HepG2 (cell line): ENCODE data around the gene PTPA. TPM values are rescaled to one million over a fixed set of nuclear protein-coding genes. Genes with fewer than 3 reads are reported as not detected.

ENCODE experiments used
- ATAC-seq: fragments of 200-7000 bp; cut with Tn5 transposase; 3 replicates; pipeline ENCODE4 v1.9.1; 2020; ENCODE audit warnings: mild to moderate bottlenecking, moderate library complexity
- BruUV-seq: library from RNA; stranded (reverse); fragments of 400-500 nt; replicated peaks from 2 replicates; lab custom pipeline; 2021; lab: Mats Ljungman, UMichigan
- CTCF ChIA-PET: fragments of 300-600 bp; formaldehyde crosslinking; extraction: SDS; loops from one replicate; lab custom pipeline; 2021; ENCODE audit warnings: low total read pairs, inconsistent platforms, low intra/inter-chr PET ratio; lab: Yijun Ruan, JAX
- POLR2A ChIA-PET: fragments of 350-600 bp; sonication (Branson Sonifier 250); formaldehyde crosslinking; loops from one replicate; lab custom pipeline; 2020; ENCODE audit warnings: antibody characterized with exemption, inconsistent platforms; lab: Yijun Ruan, JAX
- DNase-seq: peaks from one replicate; pipeline ENCODE4 v3.0.0-alpha.2; 2015; ENCODE audit warnings: low spot score
- FAIRE-seq: peaks from 3 replicates; lab custom pipeline; 2011; peaks lifted over from hg19 to GRCh38; lab: Jason Lieb, UNC
- H2AFZ ChIP-seq: one replicate; pipeline ENCODE4 v1.6.1; 2011; ENCODE audit warnings: low read length, inconsistent platforms
- H3K27ac ChIP-seq: fragments of 300-600 bp; 3 replicates; pipeline ENCODE4 v1.8.0; 2011; ENCODE audit warnings: mixed run types, mild to moderate bottlenecking, mixed read lengths, low read length, inconsistent platforms; ENCODE audit not compliant: insufficient read depth; ENCODE audit errors: extremely low read length
- H3K27me3 ChIP-seq, 2 experiments: fragments of 200-600 bp in 1 of 2; 2 replicates in 1 of 2; 3 replicates in 1 of 2; pipeline versions ENCODE4 v1.6.0 to v1.8.0; 2011; ENCODE audit warnings: low read length in 2 of 2, mild to moderate bottlenecking in 2 of 2, moderate library complexity in 2 of 2, inconsistent platforms in 1 of 2; ENCODE audit not compliant: insufficient read depth in 2 of 2, control insufficient read depth in 1 of 2
- H3K36me3 ChIP-seq, 2 experiments: fragments of 200-600 bp in 1 of 2; replicated peaks in 1 of 2; 2 replicates in 1 of 2; 3 replicates in 1 of 2; pipeline versions ENCODE4 v1.5.1 to v1.8.0; 2011; ENCODE audit warnings: low read length in 2 of 2, inconsistent platforms in 1 of 2; ENCODE audit not compliant: insufficient read depth in 2 of 2, control insufficient read depth in 1 of 2
- H3K4me1 ChIP-seq: 2 replicates; pipeline ENCODE4 v1.5.1; 2012; ENCODE audit warnings: low read length, inconsistent platforms; ENCODE audit not compliant: insufficient read depth
- H3K4me2 ChIP-seq: 2 replicates; pipeline ENCODE4 v1.6.0; 2011; ENCODE audit warnings: low read depth, low read length, inconsistent platforms
- H3K4me3 ChIP-seq, 3 experiments: fragments of 200-600 bp in 1 of 3; sonication (generic), shearing (Covaris generic) in 1 of 3; replicated peaks in 1 of 3; 2 replicates each; pipeline ENCODE4 v1.5.1; 2011 to 2016; ENCODE audit warnings: low read length in 3 of 3, inconsistent platforms in 2 of 3, low read depth in 2 of 3, mild to moderate bottlenecking in 2 of 3, control low read depth in 1 of 3, mixed read lengths in 1 of 3; ENCODE audit not compliant: insufficient read depth in 1 of 3
- H3K79me2 ChIP-seq: one replicate; pipeline ENCODE4 v1.6.1; 2011; ENCODE audit warnings: low read length, inconsistent platforms; ENCODE audit not compliant: insufficient read depth
- H3K9ac ChIP-seq: 2 replicates; pipeline ENCODE4 v1.6.0; 2011; ENCODE audit warnings: mild to moderate bottlenecking, low read depth, low read length, inconsistent platforms; ENCODE audit not compliant: insufficient read depth
- H3K9me3 ChIP-seq: 2 replicates; pipeline ENCODE4 v1.5.1; 2012; ENCODE audit warnings: mild to moderate bottlenecking, low read length
- H4K20me1 ChIP-seq: 2 replicates; pipeline ENCODE4 v1.6.0; 2011; ENCODE audit warnings: inconsistent platforms, mild to moderate bottlenecking, low read length, moderate library complexity; ENCODE audit not compliant: insufficient read depth
- AKAP8 ChIP-seq: sonication (generic); formaldehyde crosslinking; IDR thresholded peaks from 2 replicates; pipeline ENCODE4 v1.5.1; 2020; ENCODE audit warnings: mild to moderate bottlenecking, missing genetic modification reagents
- CEBPG ChIP-seq: IDR thresholded peaks from 2 replicates; pipeline ENCODE4 v1.6.1; 2016
- DPF2 ChIP-seq: sonication (generic); formaldehyde crosslinking; IDR thresholded peaks from 2 replicates; pipeline ENCODE4 v1.4.0; 2020; ENCODE audit warnings: mild to moderate bottlenecking, low read depth, missing genetic modification reagents, borderline replicate concordance
- MAZ ChIP-seq, 2 experiments: sonication (generic) in 1 of 2; formaldehyde crosslinking in 1 of 2; IDR thresholded peaks; 2 replicates each; pipeline versions ENCODE4 v1.5.0 to v1.6.1; 2012 to 2020; ENCODE audit warnings: low read depth in 2 of 2, mild to moderate bottlenecking in 2 of 2, borderline replicate concordance in 1 of 2, improper control_type of control experiment in 1 of 2, low read length in 1 of 2, missing genetic modification reagents in 1 of 2, moderate library complexity in 1 of 2
- PRDM4 ChIP-seq: sonication (generic); formaldehyde crosslinking; IDR thresholded peaks from 2 replicates; pipeline ENCODE4 v1.9.0; 2021; ENCODE audit warnings: missing genetic modification reagents, borderline replicate concordance
- SMARCC2 ChIP-seq: fragments of 450-650 bp; IDR thresholded peaks from 2 replicates; pipeline ENCODE4 v1.6.1; 2017; ENCODE audit warnings: antibody characterized with exemption, mild to moderate bottlenecking
- SP1 ChIP-seq, 2 experiments: fragments of 450-650 bp in 1 of 2; sonication (generic) in 1 of 2; formaldehyde crosslinking in 1 of 2; IDR thresholded peaks; 2 replicates each; pipeline versions ENCODE4 v1.4.0 to v1.6.1; 2016 to 2020; ENCODE audit warnings: missing genetic modification reagents in 1 of 2
- SRY ChIP-seq: sonication (generic); formaldehyde crosslinking; IDR thresholded peaks from 2 replicates; pipeline ENCODE4 v1.8.0; 2022; ENCODE audit warnings: mild to moderate bottlenecking, missing genetic modification reagents
- ZNF430 ChIP-seq: sonication (generic); formaldehyde crosslinking; IDR thresholded peaks from 2 replicates; pipeline ENCODE4 v1.9.0; 2021; ENCODE audit warnings: mild to moderate bottlenecking, missing genetic modification reagents
- WGBS: methylation state at CpG from one replicate; pipeline ENCODE4 v1.1.6; 2017; ENCODE audit warnings: low lambda C conversion rate; 5-methylcytosine and 5-hydroxymethylcytosine counted together
- in situ Hi-C: cut with HindIII; loops from 2 replicates; pipeline ENCODE4 v1.10.0; 2017; ENCODE audit warnings: low pct_unique_long_range_greater_than_20kb; ENCODE audit not compliant: extremely low pct_ligation_motif_present
- intact Hi-C: fragments of 100-400 bp; cut with micrococcal nuclease; formaldehyde crosslinking; loops from one replicate; pipeline ENCODE4 v1.10.0; 2022; ENCODE audit not compliant: unreplicated experiment
- polyA plus RNA-seq, 8 experiments: library from polyadenylated mRNA; depleted of rRNA in 3 of 8; stranded (reverse) in 7 of 8; unstranded in 1 of 8; fragments of >200 nt; fragmentation: Illumina TruSeq in 4 of 8; extraction: Trizol in 4 of 8; gene quantifications; 2 replicates each; pipeline versions ENCODE4 v1.2.1 to v1.2.3, GENCODE V29; 2011 to 2016; ENCODE audit warnings: low read depth in 4 of 8, missing spikeins in 1 of 8, mixed read lengths in 1 of 8; ENCODE audit not compliant: insufficient read depth in 1 of 8
- total RNA-seq, 5 experiments: library from RNA; depleted of rRNA; stranded (reverse); fragments of >200 nt; fragmentation: Illumina TruSeq; extraction: Trizol; gene quantifications; 2 replicates each; pipeline ENCODE4 v1.2.3, GENCODE V29; 2016; ENCODE audit warnings: low read depth in 1 of 5

The PTPA gene
- total and polyA plus RNA-seq, 2 of the 13 experiments (the other 11 are each of a cell fraction or from before 2014, with no cell fraction given): 79.3 to 105 TPM

DNA sequence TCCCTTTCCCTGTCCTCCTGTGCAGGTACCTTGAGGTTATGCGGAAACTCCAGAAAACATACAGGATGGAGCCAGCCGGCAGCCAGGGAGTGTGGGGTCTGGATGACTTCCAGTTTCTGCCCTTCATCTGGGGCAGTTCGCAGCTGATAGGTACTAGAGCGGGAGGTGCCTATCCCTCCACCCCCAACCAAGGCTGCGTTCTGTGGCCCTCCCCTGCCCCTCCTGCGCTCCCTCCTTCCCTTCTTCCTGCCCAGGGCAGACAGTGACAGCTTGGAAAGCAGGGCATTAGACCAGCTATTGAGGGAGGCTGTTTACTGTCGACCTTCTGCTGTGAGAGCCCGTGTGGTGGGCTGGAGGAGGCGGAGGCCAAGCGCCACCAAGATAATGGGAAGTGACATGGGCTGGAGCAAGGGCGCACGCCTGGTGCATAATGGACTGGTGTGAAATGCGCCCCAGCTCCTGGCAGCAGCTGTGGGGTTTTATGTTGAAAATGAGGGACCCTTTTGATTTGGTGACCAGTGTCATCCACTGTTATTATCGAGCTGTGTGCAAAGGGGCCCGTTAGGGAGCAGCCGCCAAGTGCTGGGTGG is 25.3 kb downstream of the PTPA start:
- H4K20me1 ChIP-seq: no peaks in the 10 kb centered on the region
- no peak overlapping the region for H3K27ac ChIP-seq
- H3K4me3 ChIP-seq: no peak overlapping the region
- H2AFZ ChIP-seq: no peak overlapping the region
- no peak for TF ChIP-seq DPF2
- POLR2A ChIA-PET: no interaction called here
- no peak for DNase-seq
- no peak overlapping the region for H3K4me2 ChIP-seq
- peaks cover 2% of the 10 kb centered on the region for H3K79me2 ChIP-seq
- FAIRE-seq: no peak
- ATAC-seq: no peak
- peaks cover 16 to 62% of the 10 kb centered on the region in 2 experiments for H3K36me3 ChIP-seq
- CTCF ChIA-PET: no interaction called here
- in situ Hi-C loops: no loop called here
- peaks cover 22% of the 10 kb centered on the region for H3K4me1 ChIP-seq
- BruUV-seq: no TSS peak
- intact Hi-C loops: no loop called here
- 96% methylated on average over 13 of the region's 16 CpGs for WGBS
- no peaks in the 10 kb centered on the region for H3K27me3 ChIP-seq
- H3K9me3 ChIP-seq: no peaks in the 10 kb centered on the region
- no peak overlapping the region for H3K9ac ChIP-seq

DNA sequence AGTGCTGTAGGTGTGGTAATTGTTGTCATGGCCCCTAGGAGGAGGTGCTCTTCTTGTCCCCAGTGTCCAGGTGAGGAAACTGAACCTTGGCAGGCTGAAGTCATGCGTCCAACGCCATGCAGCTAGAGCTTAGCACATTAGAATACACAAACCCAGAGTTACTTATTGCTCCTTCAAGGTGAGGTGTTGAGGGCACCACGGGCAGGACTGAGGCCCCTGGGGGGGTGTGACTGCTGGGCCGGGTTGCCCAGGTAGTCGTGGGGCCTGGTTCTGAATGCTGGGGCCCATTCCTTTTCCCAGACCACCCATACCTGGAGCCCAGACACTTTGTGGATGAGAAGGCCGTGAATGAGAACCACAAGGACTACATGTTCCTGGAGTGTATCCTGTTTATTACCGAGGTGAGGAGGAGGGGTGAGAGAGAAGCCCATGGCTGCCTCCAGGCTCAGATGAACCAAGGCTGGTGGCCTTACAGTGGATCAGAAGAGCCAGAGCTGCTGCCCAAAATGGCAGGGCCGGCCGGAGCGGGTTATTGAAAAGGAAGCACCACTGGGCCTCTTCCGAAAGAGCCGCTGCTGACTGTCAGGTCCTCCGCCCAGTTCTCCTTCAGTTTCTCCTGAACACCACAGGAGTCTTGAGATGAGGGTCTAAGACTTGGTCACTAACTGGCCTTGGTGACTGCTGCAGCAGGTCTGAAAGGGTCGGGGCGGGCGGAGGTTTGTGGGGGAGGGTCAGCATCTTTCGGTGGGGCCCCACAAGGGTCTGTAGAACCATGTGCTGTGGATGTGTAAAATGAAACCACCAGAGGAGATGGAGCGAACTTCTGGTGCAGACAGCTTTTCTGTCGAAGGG is 26.3 kb downstream of the PTPA start:
- CTCF ChIA-PET: no interaction called here
- WGBS: 94% methylated on average over 13 of the region's 19 CpGs
- no TSS peak for BruUV-seq

More for the DNA sequence above, 26.3 kb downstream of the PTPA start:
- in situ Hi-C loops (no loop called here), intact Hi-C loops (no loop called here)
- POLR2A ChIA-PET: interaction anchor here (3.5 kb wide), 1 partner anchor 488 kb away, joined by 50 read pairs; the partner anchor contains the start of gene NTMT1
- Histone ChIP-seq H3K9ac (no peak overlapping the region), H2AFZ (no peak overlapping the region), H3K4me1 (peaks cover 31% of the 10 kb centered on the region), H3K27ac (no peak overlapping the region), H4K20me1 (no peaks in the 10 kb centered on the region), H3K27me3 (no peaks in the 10 kb centered on the region), H3K79me2 (peaks cover 6% of the 10 kb centered on the region), H3K4me3 (no peak overlapping the region), H3K9me3 (no peaks in the 10 kb centered on the region), H3K36me3 (peaks cover 12 to 61% of the 10 kb centered on the region in 2 experiments), H3K4me2 (no peak overlapping the region)
- TF ChIP-seq SP1 (IDR thresholded peaks at IDR 0.05) (no peak), SP1 (CRISPR knock-in tag; IDR thresholded peaks at IDR 0.05) (no peak), SMARCC2 (no peak), CEBPG (CRISPR knock-in tag) (no peak), SRY (CRISPR knock-in tag) (no peak), PRDM4 (CRISPR knock-in tag) (no peak), MAZ (IDR thresholded peaks at IDR 0.05; ENCODE audit: borderline replicate concordance, low read depth, low read length) (no peak), MAZ (CRISPR knock-in tag; IDR thresholded peaks at IDR 0.05; ENCODE audit: low read depth) (no peak), AKAP8 (CRISPR knock-in tag) (no peak), ZNF430 (CRISPR knock-in tag) (no peak)
- FAIRE-seq: no peak
- no peak for DNase-seq
- no peak for ATAC-seq
